PFSK-1 (cell line): Measurements from ENCODE around the gene TUBA4A.

Experiments
- FOXP2 ChIP-seq: optimal IDR thresholded peaks from 2 replicates; pipeline ENCODE3; 2011; ENCODE audit warnings: borderline replicate concordance, control low read depth, inconsistent platforms; ENCODE audit not compliant: insufficient read depth; ENCODE audit errors: extremely low read length, extremely low read depth
- POLR2AphosphoS5 ChIP-seq: IDR thresholded peaks from 2 replicates; pipeline ENCODE4 v1.6.1; 2012; ENCODE audit warnings: low read depth, mild to moderate bottlenecking, control low read depth, low read length, moderate library complexity
- SIN3A ChIP-seq: IDR thresholded peaks from 2 replicates; pipeline ENCODE4 v1.6.1; 2012; ENCODE audit warnings: mild to moderate bottlenecking, low read length, moderate library complexity, borderline replicate concordance; ENCODE audit not compliant: insufficient read depth
- TAF1 ChIP-seq: IDR thresholded peaks from 2 replicates; pipeline ENCODE4 v1.6.1; 2012; ENCODE audit warnings: low read length, control low read depth, borderline replicate concordance; ENCODE audit not compliant: insufficient read depth
- TF ChIP-seq, protein P1 (sequence below), 2 experiments: IDR thresholded peaks; 2 replicates each; pipeline versions ENCODE4 v1.6.1 to v1.8.0; 2011 to 2012; ENCODE audit warnings: low read depth in 2 of 2, low read length in 2 of 2, control low read depth in 1 of 2, inconsistent platforms in 1 of 2, mild to moderate bottlenecking in 1 of 2, moderate library complexity in 1 of 2; ENCODE audit not compliant: insufficient read depth in 1 of 2

The TUBA4A gene

DNA sequence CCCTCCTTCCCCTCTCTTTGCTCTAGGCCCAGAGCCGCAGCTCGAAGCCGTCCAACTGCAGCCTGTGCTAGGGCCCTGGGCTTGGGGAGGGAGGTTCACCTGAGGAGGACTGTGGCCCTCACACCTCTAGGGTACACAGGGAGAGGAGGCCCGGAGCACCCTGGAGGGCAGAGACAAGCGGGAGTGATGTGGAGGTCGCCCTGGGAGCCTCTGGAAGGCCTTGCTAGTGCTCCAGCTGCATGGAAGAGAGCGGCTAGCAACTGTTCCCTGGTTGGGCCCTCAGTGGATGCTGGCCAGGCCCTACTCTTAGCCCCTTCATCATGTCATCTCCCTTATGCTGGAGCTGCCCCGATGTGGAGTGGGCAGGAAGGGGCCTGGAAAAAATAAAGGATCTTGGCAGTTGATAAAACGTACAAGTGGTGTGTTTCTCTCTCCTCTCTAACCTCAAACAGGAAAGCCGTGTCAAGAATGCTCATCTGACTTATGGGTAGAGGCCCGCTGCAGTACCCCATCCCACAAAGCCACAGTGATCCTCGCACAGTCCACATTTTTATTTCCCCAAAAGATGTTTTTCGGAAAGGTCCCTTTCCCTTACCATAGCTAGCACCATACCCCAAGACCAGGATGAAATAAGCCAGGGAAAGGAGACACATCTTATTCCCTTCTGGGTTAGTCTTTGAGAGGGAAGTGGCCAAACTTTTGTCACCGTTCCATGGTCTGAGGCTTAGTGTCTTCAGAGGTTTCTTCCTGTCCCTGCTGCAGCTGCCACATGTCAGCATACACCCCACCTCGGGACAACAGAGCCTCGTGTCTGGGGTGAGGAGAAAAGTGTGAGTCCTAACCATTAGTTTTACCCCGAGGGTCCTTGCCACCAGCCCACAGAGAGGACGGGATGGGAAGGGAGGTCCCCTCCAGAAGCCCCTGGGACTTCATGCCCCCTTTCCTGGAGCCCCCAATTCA lies 44.2 kb downstream of the TUBA4A start:
- TF ChIP-seq SIN3A (no peak), FOXP2 (no peak), TAF1 (no peak), POLR2AphosphoS5 (no peak)
- TF ChIP-seq, protein P1, sequence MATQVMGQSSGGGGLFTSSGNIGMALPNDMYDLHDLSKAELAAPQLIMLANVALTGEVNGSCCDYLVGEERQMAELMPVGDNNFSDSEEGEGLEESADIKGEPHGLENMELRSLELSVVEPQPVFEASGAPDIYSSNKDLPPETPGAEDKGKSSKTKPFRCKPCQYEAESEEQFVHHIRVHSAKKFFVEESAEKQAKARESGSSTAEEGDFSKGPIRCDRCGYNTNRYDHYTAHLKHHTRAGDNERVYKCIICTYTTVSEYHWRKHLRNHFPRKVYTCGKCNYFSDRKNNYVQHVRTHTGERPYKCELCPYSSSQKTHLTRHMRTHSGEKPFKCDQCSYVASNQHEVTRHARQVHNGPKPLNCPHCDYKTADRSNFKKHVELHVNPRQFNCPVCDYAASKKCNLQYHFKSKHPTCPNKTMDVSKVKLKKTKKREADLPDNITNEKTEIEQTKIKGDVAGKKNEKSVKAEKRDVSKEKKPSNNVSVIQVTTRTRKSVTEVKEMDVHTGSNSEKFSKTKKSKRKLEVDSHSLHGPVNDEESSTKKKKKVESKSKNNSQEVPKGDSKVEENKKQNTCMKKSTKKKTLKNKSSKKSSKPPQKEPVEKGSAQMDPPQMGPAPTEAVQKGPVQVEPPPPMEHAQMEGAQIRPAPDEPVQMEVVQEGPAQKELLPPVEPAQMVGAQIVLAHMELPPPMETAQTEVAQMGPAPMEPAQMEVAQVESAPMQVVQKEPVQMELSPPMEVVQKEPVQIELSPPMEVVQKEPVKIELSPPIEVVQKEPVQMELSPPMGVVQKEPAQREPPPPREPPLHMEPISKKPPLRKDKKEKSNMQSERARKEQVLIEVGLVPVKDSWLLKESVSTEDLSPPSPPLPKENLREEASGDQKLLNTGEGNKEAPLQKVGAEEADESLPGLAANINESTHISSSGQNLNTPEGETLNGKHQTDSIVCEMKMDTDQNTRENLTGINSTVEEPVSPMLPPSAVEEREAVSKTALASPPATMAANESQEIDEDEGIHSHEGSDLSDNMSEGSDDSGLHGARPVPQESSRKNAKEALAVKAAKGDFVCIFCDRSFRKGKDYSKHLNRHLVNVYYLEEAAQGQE (IDR thresholded peaks at IDR 0.05; ENCODE audit: insufficient read depth in 1 of 2, low read depth in 2 of 2, low read length in 2 of 2), result no peak

DNA sequence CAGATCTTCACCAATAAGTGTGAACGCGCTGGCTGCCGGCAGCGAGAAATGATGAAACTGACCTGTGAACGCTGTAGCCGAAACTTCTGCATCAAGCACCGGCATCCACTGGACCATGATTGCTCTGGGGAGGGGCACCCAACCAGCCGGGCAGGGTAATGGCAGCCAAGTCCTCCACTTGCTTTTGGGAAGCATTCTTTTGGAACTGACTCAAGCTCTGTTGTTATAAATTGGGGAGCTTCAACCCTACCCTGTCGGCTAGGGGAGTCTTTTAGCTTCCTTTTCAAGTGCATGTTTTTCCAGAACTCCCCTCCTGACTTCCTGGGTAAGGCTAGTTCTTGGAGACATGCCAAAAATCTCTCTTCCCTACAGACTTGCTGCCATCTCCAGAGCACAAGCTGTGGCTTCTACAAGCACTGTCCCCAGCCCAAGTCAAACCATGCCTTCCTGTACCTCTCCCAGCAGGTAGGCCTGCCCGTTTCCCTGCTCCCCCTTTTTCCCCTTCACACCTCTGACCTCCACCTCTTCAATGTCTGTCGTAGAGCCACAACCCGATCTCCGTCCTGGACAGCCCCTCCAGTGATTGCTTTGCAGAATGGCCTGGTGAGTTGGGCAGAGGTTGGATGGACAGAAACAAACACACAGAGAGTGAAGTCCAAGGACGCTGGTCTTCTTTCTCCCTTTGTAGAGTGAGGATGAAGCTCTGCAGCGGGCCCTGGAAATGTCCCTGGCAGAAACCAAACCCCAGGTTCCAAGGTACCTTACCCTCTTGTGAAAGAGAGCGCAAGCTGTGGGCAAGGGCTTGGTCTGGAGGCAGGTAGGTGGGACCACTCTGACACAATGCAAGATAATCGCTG lies 45.6 kb downstream of the TUBA4A start:
- no peak for TF ChIP-seq SIN3A
- no peak for TF ChIP-seq FOXP2
- TF ChIP-seq POLR2AphosphoS5, result no peak
- no peak for TF ChIP-seq TAF1
- TF ChIP-seq, protein P1 (IDR thresholded peaks at IDR 0.05; ENCODE audit: insufficient read depth in 1 of 2, low read depth in 2 of 2, low read length in 2 of 2), result no peak

DNA sequence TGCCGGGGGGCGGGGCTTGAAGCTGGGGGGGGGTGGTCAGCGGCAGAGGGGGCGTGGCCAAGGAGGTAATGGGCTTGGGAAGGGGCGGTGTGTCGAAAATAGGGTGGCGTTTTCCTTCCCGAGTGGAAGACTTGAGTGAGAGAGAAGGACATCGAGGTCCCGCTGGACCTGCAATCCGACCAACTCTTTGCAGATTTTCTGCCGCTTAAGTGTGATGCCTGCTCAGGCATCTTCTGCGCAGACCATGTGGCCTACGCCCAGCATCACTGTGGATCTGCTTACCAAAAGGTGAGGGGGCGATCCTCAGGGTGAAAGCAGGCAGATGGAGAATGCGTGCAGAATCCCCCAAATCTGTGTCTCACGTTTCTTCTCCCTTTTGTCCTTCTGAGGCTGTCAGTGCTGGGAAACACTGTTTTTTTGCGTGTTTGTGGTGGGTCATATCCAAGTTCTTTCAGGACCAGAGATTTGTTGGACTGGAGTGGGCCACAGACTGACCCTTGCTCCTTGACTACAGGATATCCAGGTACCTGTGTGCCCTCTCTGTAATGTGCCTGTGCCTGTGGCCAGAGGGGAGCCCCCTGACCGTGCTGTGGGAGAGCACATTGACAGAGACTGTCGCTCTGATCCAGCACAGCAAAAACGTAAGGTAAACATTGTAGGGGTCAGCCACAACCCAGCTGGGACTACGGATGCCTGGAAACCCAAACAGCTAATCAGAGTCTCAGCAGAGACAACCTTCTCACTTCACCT lies 46.4 kb downstream of the TUBA4A start:
- TF ChIP-seq POLR2AphosphoS5, result 0 out of 2 replicates have a peak, but pooled peaks have one; percentile 6
- TF ChIP-seq, protein P1 (IDR thresholded peaks at IDR 0.05; ENCODE audit: insufficient read depth in 1 of 2, low read depth in 2 of 2, low read length in 2 of 2), result no peak

DNA sequence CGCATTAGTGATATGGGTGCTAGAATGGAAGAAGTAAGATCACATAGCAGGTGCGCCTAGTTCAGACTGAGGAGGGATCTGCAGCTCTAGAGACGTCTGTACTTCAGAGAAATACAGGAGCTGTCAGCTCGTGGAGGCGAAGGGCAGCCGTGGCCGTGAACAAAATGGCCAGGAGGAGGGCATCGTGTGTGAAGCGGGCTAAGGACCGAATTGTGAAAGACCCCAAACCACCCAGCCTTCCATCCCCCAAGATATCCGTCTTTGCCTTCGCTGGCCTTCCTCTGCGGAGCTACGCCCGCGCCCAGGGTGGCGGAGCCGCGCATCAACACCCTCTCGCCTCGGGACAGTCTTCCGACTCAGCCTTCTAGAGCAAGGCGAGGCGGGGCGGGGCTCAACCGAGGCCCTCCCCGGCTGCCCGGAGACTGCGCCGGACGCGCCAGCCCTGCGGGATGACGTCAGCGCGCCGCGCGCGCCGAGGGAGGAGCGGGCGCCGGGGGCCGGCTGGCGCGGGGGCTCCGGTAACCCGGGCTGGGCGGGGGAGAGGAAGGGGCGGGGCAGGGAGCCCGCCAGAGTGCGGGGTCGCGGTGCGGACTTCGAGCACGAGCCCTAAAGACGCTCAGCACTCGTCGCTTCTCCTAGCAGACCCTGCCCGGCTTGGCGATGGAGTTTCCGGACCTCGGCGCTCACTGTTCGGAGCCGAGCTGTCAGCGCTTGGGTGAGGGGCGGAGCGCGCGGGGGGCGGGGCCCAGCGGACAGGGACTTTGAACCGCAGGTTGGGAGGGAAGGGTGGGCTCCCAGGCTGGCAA lies 47.2 kb downstream of the TUBA4A start, which contains the start of gene ZFAND2B:
Gene ZFAND2B (plus strand): TSS at position 455 of the 806 bp plus-strand sequence. CDS start 206 bp downstream, at position 661.
- no peak for TF ChIP-seq SIN3A
- TF ChIP-seq TAF1, result peak; percentile 82; the same call in 1 of the 2 replicates
- TF ChIP-seq FOXP2, result peak; percentile 73
- peak; percentile 97 for TF ChIP-seq POLR2AphosphoS5
- TF ChIP-seq, protein P1 (IDR thresholded peaks at IDR 0.05; ENCODE audit: insufficient read depth in 1 of 2, low read depth in 2 of 2, low read length in 2 of 2), result peak in 1 of 2 experiments; percentile 44; a peak in 1 of 4 replicates
